ENCODE data around the gene NANP. TPM values are rescaled to one million over a fixed set of nuclear protein-coding genes. Genes with fewer than 3 reads are reported as not detected.

NANP gene
- polyA plus RNA-seq, 1 donor = 2.4 TPM

GRCh38 chr20:25571240-25571639, 52.6 kb downstream of the NANP start:
- DNase-seq = no peak

GRCh38 chr20:25570148-25570530, 53.7 kb downstream of the NANP start:
- DNase-seq = no peak

- no peak for DNase-seq
These were observed 56.5 kb downstream of the NANP start for GRCh38 chr20:25567286-25567685.

GRCh38 chr20:25566821-25567220, 57.0 kb downstream of the NANP start:
- no peak for DNase-seq

- no peak for DNase-seq
These were observed 58.1 kb downstream of the NANP start for GRCh38 chr20:25565578-25566157.

GRCh38 chr20:25563876-25564275, 59.9 kb downstream of the NANP start:
- no peak for DNase-seq

GRCh38 chr20:25563362-25563761, 60.5 kb downstream of the NANP start:
- DNase-seq = no peak

Other genes with a start within 250 kb of the NANP start
- 21.1 TPM for gene ABHD12, start 233.2 kb downstream of the NANP start, polyA plus RNA-seq (ENCODE audit: insufficient read length)
- 6.0 TPM for gene GINS1, start 216.3 kb downstream of the NANP start, polyA plus RNA-seq (ENCODE audit: insufficient read length)
- 19.4 TPM for gene NINL, start 38.5 kb downstream of the NANP start, polyA plus RNA-seq (ENCODE audit: insufficient read length)
- gene ZNF337, start 72.8 kb upstream of the NANP start, polyA plus RNA-seq (ENCODE audit: insufficient read length) = 26.0 TPM